Right lobe of liver (tissue), 4 donors: ENCODE measurements around the gene TTR.

Experiments
- CTCF ChIP-seq, 4 donors: fragments of 200-600 bp in 3 of 4; fragments of 450-650 bp in 1 of 4; IDR thresholded peaks; one replicate each; pipeline versions ENCODE4 v1.5.1 to v1.8.0; 2016 to 2022; ENCODE audit warnings: antibody characterized with exemption in 4 of 4, mild to moderate bottlenecking in 2 of 4
- POLR2A ChIP-seq: fragments of 450-650 bp; IDR thresholded peaks from one replicate; pipeline ENCODE4 v1.6.1; 2017; ENCODE audit warnings: antibody characterized with exemption, mild to moderate bottlenecking
- donor health status: DM: no; HTN: no; CAD: no.
- donor health status: DM: no; HTN: no; CAD: no.
- donor health status: DM: no; HTN: yes; CAD: no.

GRCh38 chr18:31607384-31607783 is 15.7 kb downstream of the TTR start:
- TF ChIP-seq POLR2A, result no peak
- TF ChIP-seq CTCF (IDR thresholded peaks at IDR 0.05), result no peak
